22Rv1 (cell line): ENCODE measurements around the gene FHIT.

ENCODE experiments used
- H3K27ac ChIP-seq: fragments of 450-650 bp; 2 replicates; pipeline ENCODE4 v1.5.1; 2017
- ZFX ChIP-seq: fragments of 450-650 bp; IDR thresholded peaks from 2 replicates; pipeline ENCODE4 v1.6.1; 2017; ENCODE audit warnings: antibody characterized with exemption, borderline replicate concordance
- TF ChIP-seq, protein P1 (sequence below): fragments of 450-650 bp; IDR thresholded peaks from 2 replicates; pipeline ENCODE4 v1.5.1; 2017; ENCODE audit warnings: mild to moderate bottlenecking

Gene FHIT

GRCh38 chr3:60243456-60243855 lies 1007.8 kb downstream of the FHIT start:
- H3K27ac ChIP-seq, result no peak overlapping the region
- TF ChIP-seq, protein P1, sequence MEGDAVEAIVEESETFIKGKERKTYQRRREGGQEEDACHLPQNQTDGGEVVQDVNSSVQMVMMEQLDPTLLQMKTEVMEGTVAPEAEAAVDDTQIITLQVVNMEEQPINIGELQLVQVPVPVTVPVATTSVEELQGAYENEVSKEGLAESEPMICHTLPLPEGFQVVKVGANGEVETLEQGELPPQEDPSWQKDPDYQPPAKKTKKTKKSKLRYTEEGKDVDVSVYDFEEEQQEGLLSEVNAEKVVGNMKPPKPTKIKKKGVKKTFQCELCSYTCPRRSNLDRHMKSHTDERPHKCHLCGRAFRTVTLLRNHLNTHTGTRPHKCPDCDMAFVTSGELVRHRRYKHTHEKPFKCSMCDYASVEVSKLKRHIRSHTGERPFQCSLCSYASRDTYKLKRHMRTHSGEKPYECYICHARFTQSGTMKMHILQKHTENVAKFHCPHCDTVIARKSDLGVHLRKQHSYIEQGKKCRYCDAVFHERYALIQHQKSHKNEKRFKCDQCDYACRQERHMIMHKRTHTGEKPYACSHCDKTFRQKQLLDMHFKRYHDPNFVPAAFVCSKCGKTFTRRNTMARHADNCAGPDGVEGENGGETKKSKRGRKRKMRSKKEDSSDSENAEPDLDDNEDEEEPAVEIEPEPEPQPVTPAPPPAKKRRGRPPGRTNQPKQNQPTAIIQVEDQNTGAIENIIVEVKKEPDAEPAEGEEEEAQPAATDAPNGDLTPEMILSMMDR, result no peak
- TF ChIP-seq ZFX, result no peak

DNA sequence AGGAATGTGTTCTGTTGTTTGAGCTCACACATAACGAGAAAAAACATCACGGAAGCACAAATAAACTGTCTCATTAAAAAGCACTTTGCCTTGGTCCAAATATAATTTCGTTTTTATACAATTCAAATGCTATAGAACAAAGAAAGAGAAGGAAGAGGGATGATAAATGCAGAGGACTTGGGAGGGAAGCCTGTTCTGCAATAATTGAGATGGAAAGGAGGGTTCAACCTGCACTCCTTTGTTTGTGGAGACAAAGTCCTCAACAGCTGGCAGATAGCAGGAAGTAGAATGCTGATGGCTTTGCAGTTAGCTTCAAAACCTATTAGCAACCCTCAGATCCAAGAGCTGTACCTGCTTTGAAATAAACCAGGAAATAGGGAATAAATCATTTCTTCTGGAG lies 1010.8 kb downstream of the FHIT start:
- TF ChIP-seq ZFX, result no peak
- TF ChIP-seq, protein P1, result no peak

GRCh38 chr3:60238550-60238949 lies 1012.7 kb downstream of the FHIT start:
- TF ChIP-seq, protein P1, result no peak
- TF ChIP-seq ZFX, result no peak
- H3K27ac ChIP-seq, result no peak overlapping the region

More for the DNA sequence above, 1010.8 kb downstream of the FHIT start:
- H3K27ac ChIP-seq, result no peak overlapping the region

GRCh38 chr3:60229502-60229901 lies 1021.8 kb downstream of the FHIT start:
- no peak overlapping the region for H3K27ac ChIP-seq
- TF ChIP-seq, protein P1, result no peak
- TF ChIP-seq ZFX, result no peak

DNA sequence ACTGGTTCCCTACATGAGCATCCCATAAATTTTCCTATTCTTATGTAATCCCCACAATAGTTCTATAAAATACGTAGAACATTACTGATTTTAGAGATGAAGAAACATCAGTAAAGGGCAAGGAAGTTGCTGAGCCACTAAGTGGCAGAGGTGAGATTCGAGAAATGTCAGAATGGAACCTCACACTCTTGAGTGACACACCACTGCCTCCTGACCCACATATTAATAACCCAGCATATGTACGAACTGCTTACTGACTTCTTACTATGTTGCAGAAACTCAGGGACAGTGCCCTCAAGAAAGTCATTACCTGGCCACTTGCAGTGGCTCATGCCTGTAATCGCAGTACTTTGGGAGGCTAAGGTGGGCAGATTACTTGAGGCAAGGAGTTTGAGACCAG lies 1022.4 kb downstream of the FHIT start:
- H3K27ac ChIP-seq, result no peak overlapping the region
- no peak for TF ChIP-seq ZFX
- TF ChIP-seq, protein P1, result no peak

DNA sequence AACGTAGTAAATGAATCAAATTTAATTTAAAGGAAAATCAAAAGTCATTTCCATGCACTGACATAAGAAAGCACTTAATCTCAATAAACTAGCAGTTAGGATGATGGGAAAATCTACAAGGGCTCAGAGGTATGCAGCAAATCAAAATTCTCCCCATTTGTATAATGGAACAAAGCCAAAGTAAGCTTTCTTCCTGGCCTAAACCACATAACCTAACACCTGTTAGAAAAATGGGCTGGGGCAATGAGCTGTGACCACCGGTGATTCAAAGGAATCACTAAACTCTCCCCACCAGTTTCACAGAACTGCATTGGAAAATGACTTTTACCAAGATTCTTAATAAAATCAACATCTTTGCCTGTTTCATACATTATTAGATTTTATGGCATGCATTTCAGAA lies 1024.3 kb downstream of the FHIT start:
- H3K27ac ChIP-seq, result no peak overlapping the region
- TF ChIP-seq, protein P1, result no peak
- no peak for TF ChIP-seq ZFX

GRCh38 chr3:60225848-60226247 lies 1025.4 kb downstream of the FHIT start:
- TF ChIP-seq, protein P1, result no peak
- no peak for TF ChIP-seq ZFX
- no peak overlapping the region for H3K27ac ChIP-seq
